ENCODE data around the gene MTA1. TPM values are rescaled to one million over a fixed set of nuclear protein-coding genes. Genes with fewer than 3 reads are reported as not detected.

MTA1 gene
- total and polyA plus RNA-seq, 2 of the 8 experiments (the other 6 are each of a cell fraction or from before 2014, with no cell fraction given) = 73.9 to 221 TPM

DNA sequence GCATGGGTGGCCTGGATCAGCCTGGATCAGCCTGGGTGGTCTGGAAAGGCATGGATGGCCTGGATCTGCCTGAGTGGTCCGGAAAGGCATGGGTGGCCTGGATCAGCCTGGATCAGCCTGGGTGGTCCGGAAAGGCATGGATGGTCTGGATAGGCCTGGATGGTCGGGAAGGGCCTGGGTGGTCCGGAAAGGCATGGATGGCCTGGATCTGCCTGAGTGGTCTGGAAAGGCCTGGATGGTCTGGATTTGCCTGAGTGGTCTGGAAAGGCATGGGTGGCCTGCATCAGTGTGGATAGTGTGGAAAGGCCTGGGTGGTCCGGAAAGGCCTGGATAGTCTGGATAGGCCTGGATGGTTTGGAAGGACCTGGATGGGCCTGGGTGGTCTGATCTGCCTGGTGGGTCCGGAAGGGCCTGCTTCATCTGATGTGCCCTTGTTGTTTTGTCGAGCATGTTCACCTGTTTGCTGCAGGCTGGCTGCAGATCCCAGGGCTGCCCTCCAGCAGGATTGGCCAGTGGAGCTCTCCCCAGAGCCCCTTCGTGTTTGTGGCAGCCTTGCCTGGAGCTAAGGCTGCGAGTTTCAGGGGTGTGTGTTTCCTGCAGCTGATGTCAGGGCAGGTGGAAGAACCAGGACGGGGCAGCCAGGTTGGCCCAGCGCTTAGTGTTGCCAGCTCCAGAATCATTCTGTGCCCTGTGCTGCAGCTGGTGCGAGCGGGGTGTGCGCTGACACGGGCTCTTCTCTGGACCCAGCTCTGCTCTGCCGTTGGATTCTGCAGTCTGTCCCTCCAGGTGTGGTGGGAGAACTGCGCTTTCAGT is 40.5 kb upstream of the MTA1 start (continued):
- no peak for TF ChIP-seq CBX8 (IDR thresholded peaks at IDR 0.05; ENCODE audit: borderline replicate concordance, low read depth, low read length)
- TF ChIP-seq SIX5 (IDR thresholded peaks at IDR 0.05; ENCODE audit: low read depth, low read length) = no peak
- no peak for TF ChIP-seq SAP30 (IDR thresholded peaks at IDR 0.05; ENCODE audit: insufficient read depth, insufficient replicate concordance, low read length)
- no peak for TF ChIP-seq EGR1 (IDR thresholded peaks at IDR 0.05; ENCODE audit: borderline replicate concordance, low read depth, low read length)

Measured in H1 (cell line).